GM18511 (cell line): ENCODE results near the gene BHLHA15.

Experiments used
- ATAC-seq: cut with Tn5 transposase; IDR thresholded peaks from one replicate; pipeline ENCODE4 v1.9.1; 2021; ENCODE audit warnings: mild to moderate bottlenecking, moderate library complexity; ENCODE audit not compliant: unreplicated experiment

The BHLHA15 gene

GRCh38 chr7:98223351-98223897 lies 12.2 kb downstream of the BHLHA15 start:
- ATAC-seq = no peak

GRCh38 chr7:98223898-98224700 lies 12.9 kb downstream of the BHLHA15 start:
- ATAC-seq = no peak

- ATAC-seq = no peak
These were observed 13.5 kb downstream of the BHLHA15 start for GRCh38 chr7:98224701-98225181.

GRCh38 chr7:98225913-98226614 lies 14.8 kb downstream of the BHLHA15 start:
- no peak for ATAC-seq

- ATAC-seq = no peak
These were observed 16.7 kb downstream of the BHLHA15 start for GRCh38 chr7:98227939-98228338.

- ATAC-seq = no peak
These were observed 17.6 kb downstream of the BHLHA15 start for GRCh38 chr7:98228801-98229200.

- no peak for ATAC-seq
These were observed 18.2 kb downstream of the BHLHA15 start for GRCh38 chr7:98229441-98229840.

GRCh38 chr7:98229991-98230745 lies 18.9 kb downstream of the BHLHA15 start:
- ATAC-seq = no peak

- ATAC-seq = no peak
These were observed 19.7 kb downstream of the BHLHA15 start for GRCh38 chr7:98230746-98231471.

- ATAC-seq = no peak
These were observed 20.4 kb downstream of the BHLHA15 start for GRCh38 chr7:98231493-98232262.

GRCh38 chr7:98232263-98232585 lies 21.0 kb downstream of the BHLHA15 start:
- no peak for ATAC-seq

GRCh38 chr7:98232799-98233198 lies 21.6 kb downstream of the BHLHA15 start:
- no peak for ATAC-seq

GRCh38 chr7:98233219-98234070 lies 22.2 kb downstream of the BHLHA15 start:
- ATAC-seq = no peak

GRCh38 chr7:98234429-98235147 lies 23.3 kb downstream of the BHLHA15 start:
- ATAC-seq = no peak

- ATAC-seq = no peak
These were observed 24.7 kb downstream of the BHLHA15 start for GRCh38 chr7:98235901-98236300.

GRCh38 chr7:98236355-98237185 lies 25.3 kb downstream of the BHLHA15 start:
- no peak for ATAC-seq

GRCh38 chr7:98238076-98238475 lies 26.8 kb downstream of the BHLHA15 start:
- no peak for ATAC-seq
